H1 (cell line): ENCODE data around the gene EEIG1.

ENCODE experiments used
- ATF3 ChIP-seq: IDR thresholded peaks from 2 replicates; pipeline ENCODE4 v1.6.1; 2011; ENCODE audit warnings: low read depth, mild to moderate bottlenecking, low read length; ENCODE audit not compliant: insufficient read depth
- BCL11A ChIP-seq, 2 experiments: IDR thresholded peaks; one replicate each; pipeline ENCODE4 v1.6.1; 2011; ENCODE audit warnings: low read depth in 2 of 2, low read length in 2 of 2, mild to moderate bottlenecking in 2 of 2
- CTCF ChIP-seq, 3 experiments: IDR thresholded peaks; 1 replicate in 2 of 3; 2 replicates in 1 of 3; pipeline versions ENCODE4 v1.5.1 to v1.6.1; 2011; ENCODE audit warnings: low read length in 3 of 3, mild to moderate bottlenecking in 3 of 3, inconsistent platforms in 2 of 3, low read depth in 1 of 3, moderate library complexity in 1 of 3; ENCODE audit not compliant: insufficient read depth in 1 of 3; ENCODE audit errors: control extremely low read depth in 1 of 3
- EGR1 ChIP-seq: IDR thresholded peaks from 2 replicates; pipeline ENCODE4 v1.6.1; 2011; ENCODE audit warnings: low read depth, low read length, borderline replicate concordance
- EZH2 ChIP-seq: fragments of 200-600 bp; sonication (generic); IDR thresholded peaks from 2 replicates; pipeline ENCODE4 v1.7.1; 2012; ENCODE audit warnings: low read depth, mild to moderate bottlenecking, moderate library complexity, low read length, inconsistent platforms; ENCODE audit not compliant: severe bottlenecking
- GABPA ChIP-seq: IDR thresholded peaks from 2 replicates; pipeline ENCODE4 v1.6.1; 2011; ENCODE audit warnings: mild to moderate bottlenecking, low read length, moderate library complexity, borderline replicate concordance; ENCODE audit not compliant: insufficient read depth
- POLR2A ChIP-seq, 2 experiments: IDR thresholded peaks; 1 replicate in 1 of 2; 2 replicates in 1 of 2; pipeline ENCODE4 v1.6.1; 2011; ENCODE audit warnings: low read depth in 2 of 2, low read length in 2 of 2, mild to moderate bottlenecking in 2 of 2; ENCODE audit errors: control extremely low read depth in 1 of 2
- RXRA ChIP-seq: IDR thresholded peaks from 2 replicates; pipeline ENCODE4 v1.6.1; 2011; ENCODE audit warnings: low read depth, mild to moderate bottlenecking, low read length, moderate library complexity; ENCODE audit not compliant: insufficient read depth
- SP2 ChIP-seq: IDR thresholded peaks from 2 replicates; pipeline ENCODE4 v1.6.1; 2012; ENCODE audit warnings: mild to moderate bottlenecking, low read length, inconsistent platforms
- TAF1 ChIP-seq: IDR thresholded peaks from 2 replicates; pipeline ENCODE4 v1.6.1; 2011; ENCODE audit warnings: mild to moderate bottlenecking, low read depth, low read length
- TCF12 ChIP-seq: IDR thresholded peaks from 2 replicates; pipeline ENCODE4 v1.6.1; 2011; ENCODE audit warnings: low read depth, mild to moderate bottlenecking, low read length
- YY1 ChIP-seq: IDR thresholded peaks from 2 replicates; pipeline ENCODE4 v1.6.1; 2011; ENCODE audit warnings: low read depth, mild to moderate bottlenecking, low read length

DNA sequence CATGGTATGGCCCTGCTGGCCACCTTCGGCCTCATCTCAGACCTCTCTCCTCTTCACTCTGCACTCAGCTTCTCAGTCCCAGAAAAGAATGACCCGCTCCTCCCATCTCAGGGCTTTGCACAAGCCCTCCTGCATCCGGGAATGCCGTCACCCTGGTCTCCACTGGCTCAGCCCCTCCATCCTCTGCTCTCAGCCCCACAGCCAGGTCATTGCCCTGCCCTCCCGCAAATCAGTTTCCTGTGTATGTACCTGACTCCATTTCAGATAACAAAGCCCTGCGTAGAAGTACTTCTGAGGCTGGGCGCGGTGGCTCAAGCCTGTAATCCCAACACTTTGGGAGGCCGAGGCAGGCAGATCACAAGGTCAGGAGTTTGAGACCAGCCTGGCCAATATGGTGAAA lies 28.9 kb upstream of the EEIG1 start:
- TF ChIP-seq ATF3: no peak
- no peak for TF ChIP-seq CTCF (IDR thresholded peaks at IDR 0.05; ENCODE audit: control extremely low read depth in 1 of 3, insufficient read depth in 1 of 3, low read depth in 1 of 3, low read length in 3 of 3)
- no peak for TF ChIP-seq TAF1
- TF ChIP-seq SP2: no peak
- no peak for TF ChIP-seq TCF12
- TF ChIP-seq RXRA: no peak
- no peak for TF ChIP-seq POLR2A (IDR thresholded peaks at IDR 0.05; ENCODE audit: control extremely low read depth in 1 of 2, low read depth in 2 of 2, low read length in 2 of 2)
- TF ChIP-seq BCL11A (IDR thresholded peaks at IDR 0.05; ENCODE audit: low read depth in 2 of 2, low read length in 2 of 2): no peak
- TF ChIP-seq GABPA: no peak
- no peak for TF ChIP-seq YY1
- no peak for TF ChIP-seq EZH2
- no peak for TF ChIP-seq EGR1
